OCI-LY3 (cell line): ENCODE measurements around the gene KCNMA1.

Experiments
- CTCF ChIP-seq: fragments of 200-600, 300-600 bp; sonication (generic); IDR thresholded peaks from 2 replicates; pipeline ENCODE4 v1.5.1; 2014; ENCODE audit warnings: antibody characterized with exemption, low read length, low read depth
- EZH2phosphoT487 ChIP-seq: fragments of 200-600 bp; shearing (Covaris generic); IDR thresholded peaks from 2 replicates; pipeline ENCODE4 v1.6.1; 2018; ENCODE audit warnings: antibody characterized with exemption, mixed run types, low read depth

GRCh38 chr10:77202857-77203256 is 434.8 kb downstream of the KCNMA1 start:
- TF ChIP-seq CTCF, result no peak
- TF ChIP-seq EZH2phosphoT487, result no peak
